ENCODE data around the gene SFPQ. TPM values are rescaled to one million over a fixed set of nuclear protein-coding genes. Genes with fewer than 3 reads are reported as not detected.
A peak's percentile ranks its signal among the peaks of the same experiment; 100 is the strongest.

Gene SFPQ
- total and polyA plus RNA-seq, 4 donors, result 116 to 269 (median 210) TPM

- TF ChIP-seq, protein P1, sequence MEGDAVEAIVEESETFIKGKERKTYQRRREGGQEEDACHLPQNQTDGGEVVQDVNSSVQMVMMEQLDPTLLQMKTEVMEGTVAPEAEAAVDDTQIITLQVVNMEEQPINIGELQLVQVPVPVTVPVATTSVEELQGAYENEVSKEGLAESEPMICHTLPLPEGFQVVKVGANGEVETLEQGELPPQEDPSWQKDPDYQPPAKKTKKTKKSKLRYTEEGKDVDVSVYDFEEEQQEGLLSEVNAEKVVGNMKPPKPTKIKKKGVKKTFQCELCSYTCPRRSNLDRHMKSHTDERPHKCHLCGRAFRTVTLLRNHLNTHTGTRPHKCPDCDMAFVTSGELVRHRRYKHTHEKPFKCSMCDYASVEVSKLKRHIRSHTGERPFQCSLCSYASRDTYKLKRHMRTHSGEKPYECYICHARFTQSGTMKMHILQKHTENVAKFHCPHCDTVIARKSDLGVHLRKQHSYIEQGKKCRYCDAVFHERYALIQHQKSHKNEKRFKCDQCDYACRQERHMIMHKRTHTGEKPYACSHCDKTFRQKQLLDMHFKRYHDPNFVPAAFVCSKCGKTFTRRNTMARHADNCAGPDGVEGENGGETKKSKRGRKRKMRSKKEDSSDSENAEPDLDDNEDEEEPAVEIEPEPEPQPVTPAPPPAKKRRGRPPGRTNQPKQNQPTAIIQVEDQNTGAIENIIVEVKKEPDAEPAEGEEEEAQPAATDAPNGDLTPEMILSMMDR (IDR thresholded peaks at IDR 0.05; ENCODE audit: control extremely low read depth, extremely low read depth), result no peak
- H3K4me1 ChIP-seq (ENCODE audit: control insufficient read depth in 5 of 5, insufficient read depth in 5 of 5, low read length in 5 of 5), result peaks cover 0 to 8% (median 0%) of the 10 kb centered on the region in 5 donors
- ATAC-seq (ENCODE audit: insufficient read depth, low FRiP score) (no peak), DNase-seq (peak in 1 of 3 donors; percentile 24)
- no peaks in the 10 kb centered on the region for H3K27me3 ChIP-seq (ENCODE audit: control insufficient read depth in 3 of 3, insufficient read depth in 3 of 3, low read length in 2 of 3)
- no peak overlapping the region for H3K4me3 ChIP-seq
- no peaks in the 10 kb centered on the region for H3K36me3 ChIP-seq (ENCODE audit: control insufficient read depth in 4 of 4, insufficient read depth in 4 of 4, low read length in 4 of 4)
- no peak overlapping the region for H3K27ac ChIP-seq (ENCODE audit: low read depth in 1 of 2, low read length in 1 of 2)
- H3K9ac ChIP-seq (ENCODE audit: insufficient read depth in 1 of 2, low read length in 2 of 2), result no peak overlapping the region
- WGBS, 2 donors, result 62 to 64% methylated on average over 16 of the region's 16 CpGs
- no peaks in the 10 kb centered on the region for H3K9me3 ChIP-seq (ENCODE audit: control insufficient read depth in 4 of 4, insufficient read depth in 3 of 4, low read length in 3 of 4)
These were observed 17.6 kb upstream of the SFPQ start for GRCh38 chr1:35210321-35211119.

DNA sequence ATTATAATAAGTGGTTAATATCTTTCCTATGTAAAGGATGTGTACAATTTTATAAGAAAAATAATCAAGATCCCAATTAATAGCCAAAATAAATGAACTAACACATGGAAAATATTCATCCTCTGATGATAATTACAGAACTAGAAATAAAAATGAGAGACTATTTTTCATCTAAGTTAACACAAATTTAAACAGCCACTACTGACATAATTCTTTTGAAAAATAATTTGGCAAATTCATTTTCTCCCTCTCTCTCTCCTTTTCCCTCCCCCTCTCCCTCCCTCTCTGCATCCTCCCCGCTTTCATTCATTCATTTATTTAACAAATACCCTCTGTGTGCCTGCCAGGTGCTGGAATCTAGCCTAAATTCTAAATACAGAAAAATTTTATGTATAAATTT lies 10.3 kb upstream of the SFPQ start:
- no peak overlapping the region for H3K27ac ChIP-seq (ENCODE audit: low read depth in 1 of 2, low read length in 1 of 2)
- ATAC-seq (ENCODE audit: insufficient read depth, low FRiP score) (no peak), DNase-seq (no peak)
- no peaks in the 10 kb centered on the region for H3K27me3 ChIP-seq (ENCODE audit: control insufficient read depth in 3 of 3, insufficient read depth in 3 of 3, low read length in 2 of 3)
- H3K4me3 ChIP-seq, result no peak overlapping the region
- no peak overlapping the region for H3K9ac ChIP-seq (ENCODE audit: insufficient read depth in 1 of 2, low read length in 2 of 2)
- 75 to 84% methylated on average over 1 of the region's 1 CpG for WGBS, 2 donors
- TF ChIP-seq, protein P1 (IDR thresholded peaks at IDR 0.05; ENCODE audit: control extremely low read depth, extremely low read depth), result no peak
- no peaks in the 10 kb centered on the region for H3K4me1 ChIP-seq (ENCODE audit: control insufficient read depth in 5 of 5, insufficient read depth in 5 of 5, low read length in 5 of 5)
- no peaks in the 10 kb centered on the region for H3K36me3 ChIP-seq (ENCODE audit: control insufficient read depth in 4 of 4, insufficient read depth in 4 of 4, low read length in 4 of 4)
- no peaks in the 10 kb centered on the region for H3K9me3 ChIP-seq (ENCODE audit: control insufficient read depth in 4 of 4, insufficient read depth in 3 of 4, low read length in 3 of 4)

- no peak overlapping the region for H3K9ac ChIP-seq (ENCODE audit: insufficient read depth in 1 of 2, low read length in 2 of 2)
- 23 to 30% methylated on average over 6 of the region's 6 CpGs for WGBS, 2 donors
- DNase-seq, result peak; percentile 81 to 93 (median 89)
These were observed 9.2 kb upstream of the SFPQ start for GRCh38 chr1:35202048-35202719.

More at GRCh38 chr1:35202048-35202719, 9.2 kb upstream of the SFPQ start:
- no peak overlapping the region for H3K27ac ChIP-seq (ENCODE audit: low read depth in 1 of 2, low read length in 1 of 2)
- TF ChIP-seq, protein P1 (IDR thresholded peaks at IDR 0.05; ENCODE audit: control extremely low read depth, extremely low read depth), result peak; percentile 89
- peak; percentile 88 for ATAC-seq (ENCODE audit: insufficient read depth, low FRiP score)
- H3K4me1 ChIP-seq (ENCODE audit: control insufficient read depth in 5 of 5, insufficient read depth in 5 of 5, low read length in 5 of 5), result no peaks in the 10 kb centered on the region
- H3K4me3 ChIP-seq, result no peak overlapping the region
- H3K27me3 ChIP-seq (ENCODE audit: control insufficient read depth in 3 of 3, insufficient read depth in 3 of 3, low read length in 2 of 3), result no peaks in the 10 kb centered on the region
- H3K36me3 ChIP-seq (ENCODE audit: control insufficient read depth in 4 of 4, insufficient read depth in 4 of 4, low read length in 4 of 4), result no peaks in the 10 kb centered on the region
- H3K9me3 ChIP-seq (ENCODE audit: control insufficient read depth in 4 of 4, insufficient read depth in 3 of 4, low read length in 3 of 4), result no peaks in the 10 kb centered on the region

Data from lung (tissue), 12 donors.